ENCODE results near the gene GPRIN1. TPM values are rescaled to one million over a fixed set of nuclear protein-coding genes. Genes with fewer than 3 reads are reported as not detected.
A peak's percentile ranks its signal among the peaks of the same experiment; 100 is the strongest.
"Not testable (repeated sequence)": the region's sequence is repeated elsewhere in the genome, so short reads cannot be mapped to it uniquely, and the experiment has no call there.

GPRIN1 gene
- total RNA-seq, 1 donor from 2014 or later, result 39.0 TPM

- Mint-ChIP-seq H3K4me1 (no peaks in the 10 kb centered on the region), H3K9me3 (no peaks in the 10 kb centered on the region), H3K27me3 (ENCODE audit: low read depth) (peaks cover 3% of the 10 kb centered on the region), H3K36me3 (ENCODE audit: low read depth) (no peaks in the 10 kb centered on the region), H3K4me3 (no peak overlapping the region), H3K27ac (ENCODE audit: unreplicated experiment) (no peak overlapping the region)
- no peak for TF ChIP-seq CTCF (conservative IDR thresholded peaks at IDR 0.05)
- no peak for DNase-seq (ENCODE audit: low read depth, low spot score)
Observed at GRCh38 chr5:176560364-176560763, 49.6 kb downstream of the GPRIN1 start.

- Mint-ChIP-seq H3K36me3 (ENCODE audit: low read depth) (no peaks in the 10 kb centered on the region), H3K4me3 (no peak overlapping the region), H3K27ac (ENCODE audit: unreplicated experiment) (no peak overlapping the region), H3K9me3 (no peaks in the 10 kb centered on the region), H3K27me3 (ENCODE audit: low read depth) (peaks cover 3% of the 10 kb centered on the region), H3K4me1 (peaks cover 5% of the 10 kb centered on the region)
- no peak for TF ChIP-seq CTCF (conservative IDR thresholded peaks at IDR 0.05)
- no peak for DNase-seq (ENCODE audit: low read depth, low spot score)
Observed at GRCh38 chr5:176559683-176560082, 50.3 kb downstream of the GPRIN1 start.

GRCh38 chr5:176557846-176558245, 52.1 kb downstream of the GPRIN1 start:
- Mint-ChIP-seq H3K4me1 (peaks cover 13% of the 10 kb centered on the region), H3K9me3 (no peaks in the 10 kb centered on the region), H3K4me3 (no peak overlapping the region), H3K27ac (ENCODE audit: unreplicated experiment) (no peak overlapping the region), H3K27me3 (ENCODE audit: low read depth) (peaks cover 8% of the 10 kb centered on the region), H3K36me3 (ENCODE audit: low read depth) (no peaks in the 10 kb centered on the region)
- no peak for DNase-seq (ENCODE audit: low read depth, low spot score)
- TF ChIP-seq CTCF (conservative IDR thresholded peaks at IDR 0.05), result no peak

GRCh38 chr5:176553260-176554085, 56.5 kb downstream of the GPRIN1 start:
- H3K4me3 Mint-ChIP-seq, result no peak overlapping the region
- peak overlapping the region; percentile 50 for H3K27ac Mint-ChIP-seq (ENCODE audit: unreplicated experiment)
- H3K27me3 Mint-ChIP-seq (ENCODE audit: low read depth), result peaks cover 4% of the 10 kb centered on the region
- no peak for TF ChIP-seq CTCF (conservative IDR thresholded peaks at IDR 0.05)
- H3K36me3 Mint-ChIP-seq (ENCODE audit: low read depth), result no peaks in the 10 kb centered on the region
- H3K4me1 Mint-ChIP-seq, result peaks cover 13% of the 10 kb centered on the region
- no peak for DNase-seq (ENCODE audit: low read depth, low spot score)
- no peaks in the 10 kb centered on the region for H3K9me3 Mint-ChIP-seq

- no peak for DNase-seq (ENCODE audit: low read depth, low spot score)
- Mint-ChIP-seq H3K9me3 (no peaks in the 10 kb centered on the region), H3K4me3 (no peak overlapping the region), H3K27me3 (ENCODE audit: low read depth) (peaks cover 8% of the 10 kb centered on the region), H3K27ac (ENCODE audit: unreplicated experiment) (no peak overlapping the region), H3K4me1 (peaks cover 13% of the 10 kb centered on the region), H3K36me3 (ENCODE audit: low read depth) (no peaks in the 10 kb centered on the region)
- TF ChIP-seq CTCF (conservative IDR thresholded peaks at IDR 0.05), result no peak
Observed at GRCh38 chr5:176552332-176552869, 57.6 kb downstream of the GPRIN1 start.

- peaks cover 13% of the 10 kb centered on the region for H3K4me1 Mint-ChIP-seq
- H3K27me3 Mint-ChIP-seq (ENCODE audit: low read depth), result peaks cover 13% of the 10 kb centered on the region
- H3K4me3 Mint-ChIP-seq; H3K36me3 Mint-ChIP-seq (ENCODE audit: low read depth); DNase-seq (ENCODE audit: low read depth, low spot score); H3K9me3 Mint-ChIP-seq: not testable (repeated sequence)
- peak overlapping the region; percentile 62 for H3K27ac Mint-ChIP-seq (ENCODE audit: unreplicated experiment)
Observed at GRCh38 chr5:176550937-176551336, 59.0 kb downstream of the GPRIN1 start.
